ENCODE results near the gene ZNF860.

ZNF860 gene

DNA sequence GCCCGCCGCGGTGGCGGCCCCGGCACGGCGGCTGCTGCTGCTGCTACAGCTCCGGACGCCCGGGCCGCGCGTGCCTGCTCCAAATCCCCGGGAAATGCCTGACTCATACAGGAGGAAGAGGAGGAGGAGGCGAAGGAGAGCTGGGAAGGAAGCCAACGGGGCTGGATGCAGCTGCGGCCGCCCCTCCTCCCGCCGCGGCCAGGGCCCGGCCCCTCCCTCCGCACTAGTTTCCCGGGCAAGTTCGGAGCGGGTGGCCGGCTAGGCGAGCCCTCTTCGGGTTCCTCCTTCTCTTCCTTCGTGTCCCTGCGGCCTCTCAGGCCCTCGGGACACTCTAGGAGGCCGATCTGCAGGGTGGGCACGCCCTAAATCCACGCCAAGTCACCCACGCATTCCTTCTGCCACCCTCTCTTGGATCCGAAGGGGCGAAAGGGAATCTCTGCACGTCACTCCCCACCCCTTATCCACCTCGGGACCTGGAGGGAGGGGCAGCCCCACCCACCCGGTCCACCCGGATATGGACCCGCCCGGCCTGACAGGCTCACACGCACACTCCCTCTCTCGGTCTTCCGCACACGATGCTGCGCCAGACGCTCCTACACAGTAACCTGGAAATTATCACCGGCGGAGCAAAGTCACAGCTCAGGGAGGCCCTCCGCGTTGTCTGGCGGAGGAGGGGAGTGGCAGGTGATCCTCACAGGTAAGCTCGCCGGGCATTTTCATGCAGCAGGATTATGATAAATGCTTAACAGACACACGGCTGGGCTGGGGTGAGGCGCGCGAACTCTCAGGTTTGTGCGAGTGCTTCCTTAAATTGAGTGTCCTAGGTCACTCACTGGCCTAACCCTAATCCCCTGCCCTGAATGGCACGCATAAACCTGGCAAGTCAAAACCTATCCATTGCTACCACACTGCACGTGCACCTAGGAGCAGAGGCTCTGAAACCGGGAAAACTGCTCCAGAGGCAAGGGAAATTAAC, at the start of gene ZNF860, which contains the start of gene OSBPL10:
Gene ZNF860 (plus strand): TSS at position 545 of the 976 bp plus-strand sequence. CDS start 7,330 bp downstream, outside the sequence.
Gene OSBPL10 (minus strand): TSS at position 57 of the 976 bp plus-strand sequence. CDS start 83 bp downstream, outside the sequence.
- DNase-seq (ENCODE audit: low read depth in 2 of 2) = peak in 1 of 2 donors; percentile 33

DNA sequence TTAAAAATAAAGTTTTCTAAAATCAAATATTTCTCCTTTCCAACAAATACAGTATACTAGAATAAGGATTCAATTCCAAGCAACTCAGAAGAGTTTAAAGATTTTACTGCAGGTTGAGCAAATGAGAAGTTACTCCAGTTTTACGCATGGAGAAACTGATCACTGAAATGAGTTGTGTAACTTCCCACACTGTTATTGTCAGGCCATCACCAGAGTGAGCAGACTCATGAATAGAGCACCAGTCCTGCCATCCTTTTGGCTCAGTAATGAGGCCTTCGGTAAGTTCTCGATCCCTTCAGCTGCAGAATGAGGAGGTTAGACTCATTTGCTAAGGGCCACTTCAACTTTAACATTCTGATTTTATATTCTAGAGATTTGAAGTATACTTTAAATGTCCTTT, 48.6 kb upstream of the ZNF860 start:
- no peak for DNase-seq (ENCODE audit: low read depth in 2 of 2)

DNA sequence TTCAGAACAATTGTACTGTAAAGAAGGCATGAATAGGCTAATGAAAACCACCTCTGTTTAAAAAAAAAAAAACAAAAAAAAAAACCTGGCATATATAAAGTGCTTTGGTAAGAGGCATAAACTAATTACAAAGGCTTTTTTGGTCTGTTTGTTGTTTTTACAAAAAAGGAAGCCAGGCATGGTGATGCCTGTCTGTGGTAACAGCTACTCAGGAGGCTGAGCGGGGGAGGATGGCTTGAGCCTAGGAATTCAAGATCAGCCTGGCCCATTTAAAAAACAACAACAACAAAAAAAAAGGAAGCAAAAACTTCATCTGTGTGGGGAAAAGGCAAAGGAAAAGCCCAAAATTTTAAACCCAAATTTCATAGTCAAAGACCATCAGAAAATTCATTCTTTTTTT, 47.5 kb upstream of the ZNF860 start:
- no peak for DNase-seq (ENCODE audit: low read depth in 2 of 2)

- no peak for DNase-seq (ENCODE audit: low read depth in 2 of 2)
Measured at GRCh38 chr3:31934866-31935265, 46.7 kb upstream of the ZNF860 start.

DNA sequence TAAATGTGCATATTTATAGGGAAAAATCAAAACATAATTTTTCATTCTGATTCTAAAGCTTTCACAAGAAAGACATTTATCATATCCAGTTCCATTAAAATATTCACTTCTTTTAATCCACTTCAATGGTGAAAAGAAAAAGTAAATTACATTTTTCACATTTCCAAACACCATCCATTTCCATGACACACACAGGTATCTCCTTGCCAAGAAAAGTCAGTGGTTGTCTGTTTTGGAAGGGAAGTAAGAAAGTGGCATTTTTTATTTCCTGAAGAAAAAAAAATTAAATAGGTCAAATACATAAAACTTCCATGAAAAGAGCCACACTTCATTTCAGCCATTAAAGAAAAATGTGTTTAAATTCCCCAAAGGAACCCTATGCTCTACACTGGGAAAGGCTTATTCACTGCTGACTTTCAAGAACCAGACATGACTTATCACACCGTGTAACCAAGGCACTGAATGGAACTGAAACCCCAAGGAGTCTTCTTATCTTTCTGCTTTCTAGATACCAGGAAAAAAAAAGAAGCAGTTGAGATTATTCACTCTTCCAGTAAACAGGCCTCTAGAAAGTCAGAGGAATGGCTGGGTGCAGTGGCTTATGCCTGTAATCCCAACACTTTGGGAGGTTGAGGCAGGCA, 45.0 kb upstream of the ZNF860 start:
- no peak for DNase-seq (ENCODE audit: low read depth in 2 of 2)

DNA sequence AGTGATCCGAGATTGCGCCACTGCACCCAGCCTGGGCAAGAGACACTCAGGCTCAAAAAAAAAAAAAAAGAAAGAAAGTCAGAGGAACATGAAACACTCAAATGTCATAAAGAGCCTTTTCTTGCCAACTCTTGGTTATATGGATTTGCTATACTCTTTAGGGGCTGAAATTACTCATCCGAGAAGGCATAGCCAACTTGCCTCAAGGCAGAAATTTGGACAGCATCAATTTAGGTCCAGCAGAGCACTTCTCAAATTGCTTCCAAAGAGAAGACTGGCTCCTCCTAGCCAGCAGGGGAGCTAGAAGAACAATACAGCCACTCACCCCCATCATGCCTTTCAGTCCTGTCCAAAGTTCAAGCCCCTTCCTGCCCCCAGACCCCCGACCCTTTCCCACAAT, 44.3 kb upstream of the ZNF860 start:
- DNase-seq (ENCODE audit: low read depth in 2 of 2) = no peak

DNA sequence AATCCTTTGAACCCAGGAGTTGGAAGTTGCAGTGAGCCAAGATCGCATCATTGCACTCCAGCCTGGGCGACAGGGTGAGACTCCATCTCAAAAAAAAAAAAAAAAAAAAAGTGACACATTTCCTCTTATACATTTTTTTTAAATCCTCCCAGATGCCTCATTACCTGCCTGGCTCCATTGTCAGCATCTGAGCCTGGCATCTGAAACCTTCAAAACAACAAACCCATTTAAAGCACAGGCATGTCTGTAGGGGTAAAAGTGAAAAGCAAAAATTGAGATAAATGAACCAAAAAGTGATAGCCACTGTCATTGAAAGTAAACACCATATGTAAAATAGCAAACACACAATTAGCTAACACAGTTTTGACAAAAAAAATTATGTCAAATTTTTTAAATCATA, 39.1 kb upstream of the ZNF860 start:
- no peak for DNase-seq (ENCODE audit: low read depth in 2 of 2)

DNA sequence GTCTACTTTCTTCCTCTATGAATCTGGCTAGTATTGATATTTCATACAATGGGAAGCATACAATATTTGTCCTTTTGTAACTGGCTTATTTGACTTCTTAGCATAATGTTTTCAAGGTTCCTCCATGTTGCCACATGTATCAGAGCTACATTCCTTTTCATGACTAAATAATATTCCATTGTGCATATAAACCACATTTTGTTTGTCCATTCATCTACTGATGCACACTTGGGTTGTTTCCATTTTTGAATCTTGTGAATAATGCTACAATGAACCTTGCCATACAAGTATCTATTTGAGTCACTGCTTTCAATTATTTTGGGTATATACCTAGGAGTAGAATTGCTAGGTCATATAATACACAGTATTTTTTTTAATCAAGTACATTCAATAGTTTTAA, 38.5 kb upstream of the ZNF860 start:
- no peak for DNase-seq (ENCODE audit: low read depth in 2 of 2)

GRCh38 chr3:31945738-31946052, 35.9 kb upstream of the ZNF860 start:
- DNase-seq (ENCODE audit: low read depth in 2 of 2) = no peak

DNA sequence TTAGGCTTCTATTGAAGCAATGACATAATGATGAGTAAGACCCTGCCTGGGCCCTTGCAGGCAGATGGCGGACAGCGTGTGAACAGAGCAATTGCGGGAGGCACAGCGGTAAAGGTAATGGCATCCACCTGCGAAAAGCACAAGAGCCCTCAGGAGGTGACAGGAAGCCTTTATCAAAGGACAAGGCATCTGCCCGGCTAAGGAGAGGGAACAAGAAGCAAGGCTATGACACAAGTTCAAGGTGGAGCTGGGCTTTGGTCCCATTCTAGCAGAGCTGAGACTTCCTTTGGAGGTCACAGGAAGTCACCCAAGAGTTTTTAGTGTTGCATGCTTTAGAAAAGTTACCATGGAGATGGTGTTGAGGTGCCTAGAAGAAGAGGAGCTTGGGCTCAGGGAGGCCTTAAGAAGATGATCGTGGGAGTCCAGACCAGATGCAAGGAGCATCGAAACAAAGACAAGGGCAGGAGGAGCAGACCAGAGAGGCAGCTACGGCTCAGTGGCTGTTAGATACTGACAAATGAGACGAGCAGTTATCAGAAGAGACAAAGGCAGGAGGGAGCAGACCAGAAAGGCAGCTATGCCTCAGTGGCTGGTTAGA, 35.0 kb upstream of the ZNF860 start:
- no peak for DNase-seq (ENCODE audit: low read depth in 2 of 2)

DNA sequence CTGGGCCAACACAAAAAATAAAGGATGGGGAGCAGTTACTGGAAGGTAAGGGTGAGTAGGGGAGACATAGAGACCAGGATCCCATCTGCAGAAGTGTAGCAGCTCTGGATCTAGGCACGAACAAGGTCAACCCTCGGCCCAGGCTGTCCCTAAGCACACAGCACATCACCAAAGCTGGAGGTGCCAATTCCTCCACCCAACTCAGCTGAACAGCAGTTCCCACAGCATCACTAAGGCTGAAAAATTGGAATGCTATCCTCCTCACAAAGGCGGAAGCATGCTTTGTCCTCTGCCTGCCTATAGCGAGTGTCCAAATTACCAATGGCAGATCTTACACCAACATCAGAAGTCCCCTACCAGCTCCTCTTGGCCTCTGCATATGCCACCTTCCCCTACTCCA, 34.4 kb upstream of the ZNF860 start:
- DNase-seq (ENCODE audit: low read depth in 2 of 2) = no peak

GRCh38 chr3:31947671-31948091, 33.9 kb upstream of the ZNF860 start:
- DNase-seq (ENCODE audit: low read depth in 2 of 2) = no peak

- DNase-seq (ENCODE audit: low read depth in 2 of 2) = no peak
Measured at GRCh38 chr3:31948280-31948679, 33.3 kb upstream of the ZNF860 start.

DNA sequence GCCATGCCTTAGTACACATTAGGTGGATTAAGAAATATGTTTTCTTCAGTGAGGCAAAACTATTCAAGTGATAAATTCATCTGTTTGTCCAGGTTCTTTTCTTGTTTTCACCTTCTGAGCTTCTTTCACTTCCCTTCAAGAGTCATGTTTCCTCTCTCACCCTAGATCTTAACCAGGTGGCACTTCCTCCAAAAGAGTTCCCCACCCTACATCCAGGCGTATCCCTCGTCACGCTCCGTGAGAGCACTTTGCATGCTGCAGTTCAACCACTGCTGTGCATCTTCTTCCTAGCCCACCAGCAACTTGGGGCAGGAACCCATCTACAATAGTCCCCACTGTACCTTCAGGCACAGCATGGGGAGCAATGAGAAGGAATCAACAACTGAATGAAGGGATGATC, 29.3 kb upstream of the ZNF860 start:
- no peak for DNase-seq (ENCODE audit: low read depth in 2 of 2)

GRCh38 chr3:31953091-31953490, 28.5 kb upstream of the ZNF860 start:
- DNase-seq (ENCODE audit: low read depth in 2 of 2) = no peak

DNA sequence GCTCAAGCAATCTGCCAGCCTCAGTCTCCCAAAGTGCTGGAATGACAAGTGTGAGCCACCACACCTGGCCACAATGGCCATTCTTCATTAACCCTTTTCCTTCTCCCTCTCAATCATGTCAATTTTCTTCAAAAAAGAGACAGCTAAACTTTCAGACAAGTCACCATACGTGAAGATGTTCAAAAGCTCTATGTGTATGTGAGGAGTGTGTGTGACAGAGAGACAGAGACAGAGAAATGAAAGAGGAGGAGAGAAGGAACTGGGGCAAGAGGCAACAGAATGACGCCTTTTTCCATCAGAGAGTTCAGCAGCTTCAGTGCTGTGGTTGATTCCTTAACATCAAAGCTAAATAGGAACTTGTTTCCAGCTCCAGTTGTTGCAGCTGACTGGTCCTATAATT, 27.9 kb upstream of the ZNF860 start:
- no peak for DNase-seq (ENCODE audit: low read depth in 2 of 2)

- DNase-seq (ENCODE audit: low read depth in 2 of 2) = no peak
Measured at GRCh38 chr3:31955581-31955980, 26.0 kb upstream of the ZNF860 start.

GRCh38 chr3:31957106-31957505, 24.4 kb upstream of the ZNF860 start:
- DNase-seq (ENCODE audit: low read depth in 2 of 2) = no peak

- no peak for DNase-seq (ENCODE audit: low read depth in 2 of 2)
Measured at GRCh38 chr3:31958701-31959152, 22.8 kb upstream of the ZNF860 start.

DNA sequence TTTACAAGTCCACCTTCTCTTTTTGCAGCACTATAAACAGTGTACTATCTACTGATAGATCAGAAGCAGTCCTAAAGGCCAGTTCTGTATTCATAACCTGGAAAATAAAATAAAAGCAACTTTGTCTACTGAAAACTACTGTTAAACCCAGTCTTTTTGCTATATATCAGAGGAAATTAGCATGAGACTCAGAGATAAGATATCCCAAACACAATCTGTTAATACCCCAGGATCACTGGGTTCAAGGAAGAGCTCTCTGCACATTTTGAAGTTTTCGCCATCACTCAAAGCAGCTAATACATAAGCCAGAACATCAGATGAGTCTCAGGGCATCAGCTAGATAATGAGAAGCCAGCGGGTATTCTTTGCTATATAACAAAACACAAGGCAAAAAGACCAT, 22.3 kb upstream of the ZNF860 start:
- DNase-seq (ENCODE audit: low read depth in 2 of 2) = no peak

DNA sequence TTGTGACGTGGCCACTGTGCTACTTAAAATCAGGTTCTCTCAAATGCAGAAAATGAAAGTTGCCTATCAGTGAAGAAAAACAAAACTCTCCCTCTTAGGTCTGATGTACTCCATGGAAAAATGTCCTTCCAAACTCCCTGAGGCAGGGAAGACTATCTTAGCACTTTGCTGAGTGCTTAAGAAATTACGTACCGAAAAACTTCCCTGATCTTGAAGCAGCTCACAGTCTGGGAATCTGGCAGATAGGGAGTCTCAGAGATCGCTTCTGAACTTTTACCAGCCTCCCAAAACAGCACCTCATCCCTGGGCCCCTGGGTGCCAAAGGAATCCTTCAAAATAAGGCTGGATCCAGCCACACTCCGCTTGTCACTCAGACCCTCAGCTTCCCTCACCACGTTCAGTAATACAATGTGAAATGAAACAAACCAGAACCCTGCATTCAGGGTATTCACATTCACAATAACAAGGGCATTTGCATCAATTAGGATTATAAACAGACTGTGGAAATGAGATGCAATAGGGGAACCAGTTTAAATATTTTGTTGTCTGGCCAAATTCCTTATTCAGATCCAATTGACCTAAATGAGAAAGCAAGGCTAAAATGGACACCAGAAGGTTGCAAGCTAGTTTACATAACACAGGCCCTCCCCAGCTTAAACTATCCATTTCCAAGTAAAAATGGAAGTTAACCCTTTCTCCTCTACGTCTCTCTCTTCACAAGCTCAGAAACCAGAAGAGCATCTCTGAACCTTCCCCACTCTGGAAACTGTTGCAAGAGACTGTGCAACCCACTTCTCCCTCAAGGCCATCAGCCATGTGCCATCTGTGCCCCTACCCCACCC, 21.4 kb upstream of the ZNF860 start:
- DNase-seq (ENCODE audit: low read depth in 2 of 2) = no peak
